K562 (cell line): ENCODE measurements around the gene LRP1B. TPM values are rescaled to one million over a fixed set of nuclear protein-coding genes. Genes with fewer than 3 reads are reported as not detected.

ENCODE experiments used
- ATAC-seq: fragments of 200-7000 bp; cut with Tn5 transposase; 3 replicates; pipeline ENCODE4 v1.9.1; 2020; ENCODE audit warnings: moderate library complexity
- BruUV-seq: library from RNA; stranded (reverse); fragments of 400-500 nt; replicated peaks from 2 replicates; lab custom pipeline; 2021; lab: Mats Ljungman, UMichigan
- CTCF ChIA-PET: fragments of 300-600 bp; formaldehyde crosslinking; extraction: SDS; loops from one replicate; lab custom pipeline; 2021; ENCODE audit warnings: low intra/inter-chr PET ratio; lab: Yijun Ruan, JAX
- POLR2A ChIA-PET: fragments of 300-600, 350-650 bp; sonication (Branson Sonifier 250); formaldehyde crosslinking; extraction: SDS; loops from one replicate; lab custom pipeline; 2021; ENCODE audit warnings: antibody characterized with exemption, inconsistent platforms; lab: Yijun Ruan, JAX
- DNase-seq, 4 experiments: peaks; one replicate each; pipeline versions ENCODE4 v3.0.0 to v3.0.0-alpha.2; 2011 to 2018; ENCODE audit warnings: low spot score in 3 of 4, mixed read lengths in 3 of 4; ENCODE audit errors: extremely low read depth in 1 of 4
- FAIRE-seq: peaks from 2 replicates; lab custom pipeline; 2011; peaks lifted over from hg19 to GRCh38; lab: Jason Lieb, UNC
- H2AFZ ChIP-seq: 2 replicates; pipeline ENCODE4 v1.6.0; 2011; ENCODE audit warnings: low read depth, low read length, control low read depth, inconsistent platforms
- H3K27ac ChIP-seq: fragments of 200-600 bp; 3 replicates; pipeline ENCODE4 v1.8.0; 2011; ENCODE audit warnings: low read depth, mild to moderate bottlenecking, control low read depth, inconsistent platforms, low read length, moderate library complexity, mixed read lengths; ENCODE audit errors: extremely low read depth
- H3K27me3 ChIP-seq, 2 experiments: fragments of 300-600 bp in 1 of 2; 2 replicates in 1 of 2; 3 replicates in 1 of 2; pipeline versions ENCODE4 v1.6.0 to v1.8.0; 2011; ENCODE audit warnings: inconsistent platforms in 2 of 2, low read length in 2 of 2, mild to moderate bottlenecking in 1 of 2, mixed read lengths in 1 of 2, moderate library complexity in 1 of 2; ENCODE audit not compliant: control insufficient read depth in 2 of 2, insufficient read depth in 2 of 2
- H3K36me3 ChIP-seq: fragments of 300-600 bp; 3 replicates; pipeline ENCODE4 v1.8.0; 2011; ENCODE audit warnings: mild to moderate bottlenecking, low read length, inconsistent platforms; ENCODE audit not compliant: control insufficient read depth, insufficient read depth
- H3K4me1 ChIP-seq, 2 experiments: fragments of 200-600 bp in 1 of 2; replicated peaks in 1 of 2; 2 replicates in 1 of 2; 3 replicates in 1 of 2; pipeline versions ENCODE4 v1.5.1 to v1.8.0; 2011; ENCODE audit warnings: inconsistent platforms in 2 of 2, low read length in 2 of 2, mild to moderate bottlenecking in 1 of 2, mixed read lengths in 1 of 2, moderate library complexity in 1 of 2; ENCODE audit not compliant: control insufficient read depth in 2 of 2, insufficient read depth in 2 of 2
- H3K4me2 ChIP-seq: 2 replicates; pipeline ENCODE4 v1.6.1; 2011; ENCODE audit warnings: low read length, control low read depth, inconsistent platforms, mixed read lengths; ENCODE audit not compliant: insufficient read depth
- H3K4me3 ChIP-seq: fragments of 200-600 bp; sonication (generic), shearing (Covaris generic); 2 replicates; pipeline ENCODE4 v1.5.1; 2016; ENCODE audit warnings: control low read depth, inconsistent platforms
- H3K79me2 ChIP-seq: fragments of 200-600 bp; 3 replicates; pipeline ENCODE4 v1.8.0; 2011; ENCODE audit warnings: low read length, inconsistent platforms; ENCODE audit not compliant: control insufficient read depth, insufficient read depth
- H3K9ac ChIP-seq, 2 experiments: 2 replicates each; pipeline versions ENCODE4 v1.6.0 to v1.6.1; 2011; ENCODE audit warnings: low read depth in 2 of 2, low read length in 2 of 2, control low read depth in 1 of 2, inconsistent platforms in 1 of 2, mild to moderate bottlenecking in 1 of 2, mixed read lengths in 1 of 2; ENCODE audit not compliant: insufficient read depth in 1 of 2
- H3K9me1 ChIP-seq: one replicate; pipeline ENCODE4 v1.6.0; 2011; ENCODE audit warnings: inconsistent platforms, mild to moderate bottlenecking, low read length, moderate library complexity; ENCODE audit not compliant: control insufficient read depth, insufficient read depth
- H3K9me3 ChIP-seq: replicated peaks from 2 replicates; pipeline ENCODE4 v1.5.1; 2011; ENCODE audit warnings: low read depth, low read length, inconsistent platforms; ENCODE audit not compliant: control insufficient read depth, insufficient read depth
- H4K20me1 ChIP-seq: replicated peaks from 2 replicates; pipeline ENCODE4 v1.6.1; 2011; ENCODE audit warnings: low read length, inconsistent platforms, mixed read lengths; ENCODE audit not compliant: control insufficient read depth, insufficient read depth
- DLX4 ChIP-seq: fragments of 250-450 bp; sonication (Bioruptor Pico); IDR thresholded peaks from 2 replicates; pipeline ENCODE4 v1.6.1; 2021; ENCODE audit warnings: mild to moderate bottlenecking
- ID3 ChIP-seq, 2 experiments: fragments of 250-450 bp in 1 of 2; fragments of 450-650 bp in 1 of 2; sonication (Bioruptor Pico) in 1 of 2; IDR thresholded peaks; 2 replicates each; pipeline versions ENCODE4 v1.6.1 to v1.8.0; 2016 to 2021; ENCODE audit warnings: mild to moderate bottlenecking in 2 of 2, moderate library complexity in 2 of 2, missing compliant biosample characterization in 1 of 2, missing genetic modification characterization in 1 of 2
- MLX ChIP-seq, 2 experiments: fragments of 450-650 bp in 1 of 2; sonication (generic) in 1 of 2; formaldehyde crosslinking; conservative IDR thresholded peaks; 2 replicates each; pipeline versions ENCODE4 v1.4.0 to v1.8.1; 2020 to 2022; ENCODE audit warnings: mild to moderate bottlenecking in 1 of 2, missing genetic modification reagents in 1 of 2
- MTA3 ChIP-seq: fragments of 450-650 bp; formaldehyde crosslinking; IDR thresholded peaks from 2 replicates; pipeline ENCODE4 v1.6.1; 2017; ENCODE audit warnings: mild to moderate bottlenecking, borderline replicate concordance
- RFX7 ChIP-seq: fragments of 250-450 bp; sonication (Bioruptor Pico); IDR thresholded peaks from 2 replicates; pipeline ENCODE4 v1.5.1; 2021; ENCODE audit warnings: mild to moderate bottlenecking
- RHOXF2B ChIP-seq: fragments of 250-450 bp; sonication (Bioruptor Pico); conservative IDR thresholded peaks from 2 replicates; pipeline ENCODE4 v1.5.1; 2021
- TFAM ChIP-seq: fragments of 250-450 bp; sonication (Bioruptor Pico); conservative IDR thresholded peaks from 2 replicates; pipeline ENCODE4 v1.5.0; 2021; ENCODE audit warnings: mild to moderate bottlenecking, moderate library complexity
- ZBTB40 ChIP-seq, 2 experiments: fragments of 450-650 bp in 1 of 2; sonication (generic) in 1 of 2; formaldehyde crosslinking in 1 of 2; IDR thresholded peaks; 2 replicates each; pipeline versions ENCODE4 v1.7.1 to v1.9.0; 2016 to 2022; ENCODE audit warnings: inconsistent platforms in 1 of 2, mild to moderate bottlenecking in 1 of 2, missing genetic modification reagents in 1 of 2
- ZNF121 ChIP-seq: sonication (generic); formaldehyde crosslinking; conservative IDR thresholded peaks from 2 replicates; pipeline ENCODE4 v1.8.0; 2022; ENCODE audit warnings: missing genetic modification reagents
- ZNF408 ChIP-seq: fragments of 250-450 bp; sonication (Bioruptor Pico); IDR thresholded peaks from 2 replicates; pipeline ENCODE4 v1.4.0; 2020; ENCODE audit warnings: low read depth, mild to moderate bottlenecking, moderate library complexity
- ZNF583 ChIP-seq: fragments of 250-450 bp; sonication (Bioruptor Pico); IDR thresholded peaks from 2 replicates; pipeline ENCODE4 v1.4.0; 2020
- WGBS: fragments of 100-300 bp; shearing (Covaris generic); methylation state at CpG from one replicate; pipeline ENCODE4 v1.1.6; 2016; ENCODE audit warnings: low coverage, mixed read lengths; ENCODE audit not compliant: insufficient coverage; ENCODE audit errors: missing lambda C conversion rate; 5-methylcytosine and 5-hydroxymethylcytosine counted together
- in situ Hi-C: fragments of 300-500 bp; cut with MboI; formaldehyde crosslinking; loops from 4 replicates; pipeline ENCODE4 v1.15.0; 2018; ENCODE audit warnings: inconsistent platforms, mixed read lengths
- intact Hi-C: fragments of 100-400 bp; cut with micrococcal nuclease; formaldehyde crosslinking; loops from 2 replicates; pipeline ENCODE4 v1.14.2; 2022
- polyA plus RNA-seq, 8 experiments: library from polyadenylated mRNA; depleted of rRNA in 4 of 8; stranded (reverse) in 5 of 8; unstranded in 3 of 8; fragments of >200 nt; fragmentation: Nextera tagmentation in 2 of 8; fragmentation: Illumina TruSeq in 1 of 8; extraction: Ambion mirVana in 2 of 8; extraction: Trizol in 1 of 8; gene quantifications; 2 replicates each; pipeline versions ENCODE4 v1.2.1 to v1.2.3, GENCODE V29; 2011 to 2014; ENCODE audit warnings: inconsistent platforms in 1 of 8, missing spikeins in 1 of 8
- total RNA-seq, 7 experiments: library from RNA; depleted of rRNA in 6 of 7; stranded (reverse); fragments of >200 nt in 6 of 7; fragmentation: Illumina TruSeq in 2 of 7; extraction: Trizol in 2 of 7; gene quantifications; 2 replicates each; pipeline versions ENCODE4 v1.2.1 to v1.2.3, GENCODE V29; 2011 to 2021; ENCODE audit warnings: low replicate concordance in 1 of 7

Gene LRP1B
- total and polyA plus RNA-seq, 9 of the 15 experiments (the other 6 are each of a cell fraction or from before 2014, with no cell fraction given) = not detected

- no peak for DNase-seq
- H3K9ac ChIP-seq = no peak overlapping the region
- H4K20me1 ChIP-seq = no peaks in the 10 kb centered on the region
- no peak overlapping the region for H3K4me3 ChIP-seq
- no peaks in the 10 kb centered on the region for H3K79me2 ChIP-seq
- BruUV-seq = no TSS peak
- CTCF ChIA-PET = no interaction called here
- TF ChIP-seq ID3 (CRISPR knock-in tag; IDR thresholded peaks at IDR 0.05) = no peak
- TF ChIP-seq ID3 (tag; IDR thresholded peaks at IDR 0.05) = no peak
- no peak for TF ChIP-seq DLX4 (CRISPR knock-in tag)
- TF ChIP-seq RHOXF2B = no peak
- TF ChIP-seq RFX7 (CRISPR knock-in tag) = no peak
- TF ChIP-seq ZBTB40 (IDR thresholded peaks at IDR 0.05) = no peak
- TF ChIP-seq ZBTB40 (CRISPR knock-in tag; IDR thresholded peaks at IDR 0.05) = no peak
- no peak for TF ChIP-seq ZNF583 (CRISPR knock-in tag)
- no peak for TF ChIP-seq MLX (CRISPR knock-in tag; conservative IDR thresholded peaks at IDR 0.05)
- TF ChIP-seq ZNF121 = no peak
- no peak for TF ChIP-seq MTA3
- TF ChIP-seq TFAM (CRISPR knock-in tag) = no peak
- TF ChIP-seq ZNF408 (CRISPR knock-in tag) = no peak
- TF ChIP-seq, all 486 proteins: peak for 0
- POLR2A ChIA-PET = no interaction called here
- ATAC-seq (no peak), FAIRE-seq (no peak)
- no peaks in the 10 kb centered on the region for H3K4me1 ChIP-seq
- H3K9me3 ChIP-seq = no peaks in the 10 kb centered on the region; the same call in 1 of the 2 replicates
- no peaks in the 10 kb centered on the region for H3K27me3 ChIP-seq
- no peaks in the 10 kb centered on the region for H3K36me3 ChIP-seq
- no peak overlapping the region for H3K4me2 ChIP-seq
- H3K9me1 ChIP-seq = no peaks in the 10 kb centered on the region
- intact Hi-C loops = no loop called here
- no peak overlapping the region for H2AFZ ChIP-seq
- H3K27ac ChIP-seq = no peak overlapping the region
- in situ Hi-C loops = no loop called here
- WGBS = 0% methylated on average over 2 of the region's 2 CpGs
Observed at GRCh38 chr2:140410695-140411094, 1720.1 kb downstream of the LRP1B start.
